Gastrocnemius medialis (tissue), 4 donors: ENCODE measurements around the gene WDR7. TPM values are rescaled to one million over a fixed set of nuclear protein-coding genes. Genes with fewer than 3 reads are reported as not detected.

Experiments
- ATAC-seq, 2 donors: fragments of 150-250 bp; one replicate each; pipeline ENCODE4 v1.9.1; 2016
- DNase-seq, 2 donors: peaks; one replicate each; pipeline ENCODE4 v3.0.0-alpha.2; 2019
- H3K27ac ChIP-seq, 4 donors: fragments of 200-600 bp; sonication (generic); 1 replicate in 1 of 4; 2 replicates in 3 of 4; pipeline ENCODE4 v1.5.1; 2016 to 2018; ENCODE audit warnings: mild to moderate bottlenecking in 2 of 4, moderate library complexity in 1 of 4
- H3K27me3 ChIP-seq, 3 donors: fragments of 200-600 bp; sonication (generic) in 2 of 3; 1 replicate in 1 of 3; 2 replicates in 2 of 3; pipeline versions ENCODE4 v1.5.1 to v1.6.0; 2016 to 2019; ENCODE audit warnings: mild to moderate bottlenecking in 1 of 3, moderate library complexity in 1 of 3
- H3K36me3 ChIP-seq, 2 donors: fragments of 200-600 bp; sonication (generic) in 1 of 2; one replicate each; pipeline ENCODE4 v1.5.1; 2017 to 2018
- H3K4me1 ChIP-seq, 2 donors: fragments of 200-600 bp; sonication (generic) in 1 of 2; one replicate each; pipeline ENCODE4 v1.5.1; 2016 to 2017; ENCODE audit warnings: mild to moderate bottlenecking in 2 of 2
- H3K4me3 ChIP-seq, 4 donors: fragments of 200-600 bp; sonication (generic) in 3 of 4; 1 replicate in 1 of 4; 2 replicates in 3 of 4; pipeline ENCODE4 v1.5.1; 2016 to 2019; ENCODE audit warnings: mild to moderate bottlenecking in 2 of 4
- H3K9me3 ChIP-seq, 3 donors: fragments of 200-600 bp; sonication (generic) in 2 of 3; 1 replicate in 1 of 3; 2 replicates in 2 of 3; pipeline ENCODE4 v1.5.1; 2016 to 2019
- POLR2A ChIP-seq, 2 donors: fragments of 450-650 bp; IDR thresholded peaks; one replicate each; pipeline ENCODE4 v1.6.1; 2017; ENCODE audit warnings: antibody characterized with exemption in 2 of 2, mild to moderate bottlenecking in 2 of 2, moderate library complexity in 2 of 2
- in situ Hi-C, 4 donors: fragments of 200-750 bp; cut with MboI; loops; one replicate each; pipeline versions ENCODE4 v1.15.0 to v1.8.0; 2017; ENCODE audit warnings: low sequenced_read_pairs in 4 of 4
- intact Hi-C: fragments of 100-400 bp; cut with DNase I; formaldehyde crosslinking; loops from one replicate; pipeline ENCODE4 v1.15.1; 2023; ENCODE audit warnings: low total_unique reads
- total RNA-seq, 4 donors: library from RNA; depleted of rRNA; stranded (reverse); fragments of >200 nt; gene quantifications; one replicate each; pipeline versions ENCODE4 v1.1.0 to v1.2.3, GENCODE V29; 2016
- TF ChIP-seq, protein P1 (sequence below), 5 experiments: fragments of 450-650 bp in 3 of 5; fragments of 200-600 bp in 2 of 5; sonication (generic) in 2 of 5; IDR thresholded peaks in 4 of 5; conservative IDR thresholded peaks in 1 of 5; 1 replicate in 4 of 5; 2 replicates in 1 of 5; pipeline ENCODE4 v1.5.1; 2016 to 2019; ENCODE audit warnings: antibody characterized with exemption in 5 of 5, mild to moderate bottlenecking in 3 of 5, moderate library complexity in 3 of 5

Gene WDR7
- total RNA-seq, 4 donors from 2014 or later = 20.5 to 24.2 (median 21.8) TPM

DNA sequence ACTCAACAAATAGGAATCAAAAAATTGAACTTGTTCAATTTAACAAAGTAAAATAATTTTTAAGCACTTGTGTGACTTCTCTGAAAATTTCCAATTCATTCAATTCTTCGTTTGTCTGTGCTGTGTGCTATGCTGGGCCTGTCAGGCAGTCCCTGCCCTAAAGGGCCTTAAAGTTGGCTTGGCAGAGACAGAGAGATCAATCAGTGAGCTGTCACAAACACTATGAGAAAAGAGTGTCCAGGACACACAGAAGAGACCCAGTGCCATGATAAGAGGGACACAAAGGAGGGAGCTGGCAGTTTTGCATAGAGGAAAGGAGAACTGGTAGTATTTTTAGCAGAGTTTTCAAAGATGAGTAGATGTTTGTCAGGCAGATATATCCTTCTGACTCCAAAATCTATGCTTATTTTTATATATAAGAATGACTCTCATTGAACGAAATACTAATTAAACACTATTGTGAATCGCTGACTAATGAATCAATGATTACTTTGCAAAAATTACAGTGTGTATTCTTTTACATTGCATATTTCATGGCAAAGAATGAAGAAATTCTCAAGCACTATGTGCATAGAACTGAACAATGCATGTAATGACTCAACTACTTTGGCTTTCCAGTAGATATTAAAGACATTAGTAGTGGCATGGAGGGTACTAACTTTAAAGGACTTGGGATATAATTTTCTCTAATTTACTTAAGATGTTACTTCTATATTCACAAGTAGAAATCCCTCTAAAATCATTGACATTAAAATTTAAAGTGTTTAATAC lies 302.5 kb downstream of the WDR7 start:
- intact Hi-C loops (no loop called here), in situ Hi-C loops (loop anchor here in 1 of 4 donors (25.0 kb wide), 1 partner anchor 109 kb away; no protein-coding TSS in a partner anchor)
- ATAC-seq = no peak

DNA sequence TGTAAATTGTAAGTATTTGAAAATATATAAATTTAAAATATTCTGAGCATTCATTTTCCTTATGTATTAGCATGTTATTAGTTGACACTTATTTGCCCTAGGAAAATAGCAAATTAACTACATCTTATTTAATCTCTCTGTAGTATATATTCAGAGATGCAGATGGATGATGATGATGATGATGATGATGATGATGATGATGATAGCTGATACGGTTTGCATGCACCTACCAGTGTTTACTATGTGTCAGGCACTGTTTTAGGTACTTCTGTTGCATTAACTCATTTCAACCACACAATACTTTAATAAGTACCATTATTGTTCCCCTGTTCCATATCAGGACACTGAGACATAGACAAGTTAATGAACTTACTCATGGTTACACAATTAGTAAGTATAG lies 304.3 kb downstream of the WDR7 start:
- no peak overlapping the region for H3K27ac ChIP-seq
- H3K4me3 ChIP-seq = no peak overlapping the region
- ATAC-seq (no peak), DNase-seq (no peak)
- no peaks in the 10 kb centered on the region for H3K27me3 ChIP-seq
- in situ Hi-C loops (loop anchor here in 1 of 4 donors (25.0 kb wide), 1 partner anchor 107 kb away; no protein-coding TSS in a partner anchor), intact Hi-C loops (no loop called here)
- no peaks in the 10 kb centered on the region for H3K36me3 ChIP-seq
- TF ChIP-seq, protein P1, sequence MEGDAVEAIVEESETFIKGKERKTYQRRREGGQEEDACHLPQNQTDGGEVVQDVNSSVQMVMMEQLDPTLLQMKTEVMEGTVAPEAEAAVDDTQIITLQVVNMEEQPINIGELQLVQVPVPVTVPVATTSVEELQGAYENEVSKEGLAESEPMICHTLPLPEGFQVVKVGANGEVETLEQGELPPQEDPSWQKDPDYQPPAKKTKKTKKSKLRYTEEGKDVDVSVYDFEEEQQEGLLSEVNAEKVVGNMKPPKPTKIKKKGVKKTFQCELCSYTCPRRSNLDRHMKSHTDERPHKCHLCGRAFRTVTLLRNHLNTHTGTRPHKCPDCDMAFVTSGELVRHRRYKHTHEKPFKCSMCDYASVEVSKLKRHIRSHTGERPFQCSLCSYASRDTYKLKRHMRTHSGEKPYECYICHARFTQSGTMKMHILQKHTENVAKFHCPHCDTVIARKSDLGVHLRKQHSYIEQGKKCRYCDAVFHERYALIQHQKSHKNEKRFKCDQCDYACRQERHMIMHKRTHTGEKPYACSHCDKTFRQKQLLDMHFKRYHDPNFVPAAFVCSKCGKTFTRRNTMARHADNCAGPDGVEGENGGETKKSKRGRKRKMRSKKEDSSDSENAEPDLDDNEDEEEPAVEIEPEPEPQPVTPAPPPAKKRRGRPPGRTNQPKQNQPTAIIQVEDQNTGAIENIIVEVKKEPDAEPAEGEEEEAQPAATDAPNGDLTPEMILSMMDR (IDR thresholded peaks at IDR 0.05 in 4 of 5, conservative IDR thresholded peaks at IDR 0.05 in 1 of 5) = no peak
- no peak for TF ChIP-seq POLR2A (IDR thresholded peaks at IDR 0.05)
- H3K4me1 ChIP-seq = no peaks in the 10 kb centered on the region
- H3K9me3 ChIP-seq = no peaks in the 10 kb centered on the region

More for the DNA sequence above, 302.5 kb downstream of the WDR7 start:
- no peaks in the 10 kb centered on the region for H3K27me3 ChIP-seq
- H3K36me3 ChIP-seq = no peaks in the 10 kb centered on the region
- H3K4me3 ChIP-seq = no peak overlapping the region
- no peak overlapping the region for H3K27ac ChIP-seq
- no peaks in the 10 kb centered on the region for H3K4me1 ChIP-seq
- H3K9me3 ChIP-seq = no peaks in the 10 kb centered on the region
- TF ChIP-seq, protein P1 (IDR thresholded peaks at IDR 0.05 in 4 of 5, conservative IDR thresholded peaks at IDR 0.05 in 1 of 5) = no peak
- no peak for TF ChIP-seq POLR2A (IDR thresholded peaks at IDR 0.05)
- no peak for DNase-seq

DNA sequence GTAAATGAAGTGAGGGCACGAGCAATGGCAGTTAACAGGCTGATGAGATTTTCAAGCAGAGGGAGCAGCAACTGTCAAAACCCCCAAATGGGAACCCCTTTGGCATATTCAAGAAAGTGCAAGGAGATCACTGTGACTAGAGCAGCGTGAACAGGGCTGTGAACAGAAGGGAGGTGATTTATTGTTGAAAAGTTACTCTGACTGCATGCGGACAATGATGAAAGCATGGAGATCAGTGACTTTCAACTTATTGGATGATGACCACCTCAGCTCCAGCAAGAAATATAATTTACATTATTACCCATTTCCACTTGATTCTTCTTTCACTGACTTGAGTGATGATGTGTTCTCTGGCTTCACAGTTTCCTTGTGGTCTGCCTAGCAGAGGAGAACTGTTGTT lies 308.0 kb downstream of the WDR7 start:
- in situ Hi-C loops = loop anchor here in 1 of 4 donors (25.0 kb wide), 1 partner anchor 103 kb away; no protein-coding TSS in a partner anchor

GRCh38 chr18:56962322-56962721 lies 311.2 kb downstream of the WDR7 start:
- Histone ChIP-seq H3K36me3 (peaks cover 0 to 5% of the 10 kb centered on the region in 2 donors), H3K4me1 (no peaks in the 10 kb centered on the region), H3K9me3 (no peaks in the 10 kb centered on the region), H3K27me3 (no peaks in the 10 kb centered on the region), H3K27ac (no peak overlapping the region), H3K4me3 (no peak overlapping the region)
- no peak for TF ChIP-seq POLR2A (IDR thresholded peaks at IDR 0.05)
- TF ChIP-seq, protein P1 (IDR thresholded peaks at IDR 0.05 in 4 of 5, conservative IDR thresholded peaks at IDR 0.05 in 1 of 5) = no peak
- intact Hi-C loops = no loop called here
- no peak for DNase-seq
- no peak for ATAC-seq
- in situ Hi-C loops = loop anchor here in 1 of 4 donors (25.0 kb wide), 1 partner anchor 100 kb away; no protein-coding TSS in a partner anchor

More for the DNA sequence above, 308.0 kb downstream of the WDR7 start:
- no peak for DNase-seq
- intact Hi-C loops = no loop called here
- H3K36me3 ChIP-seq = peaks cover 0 to 5% of the 10 kb centered on the region in 2 donors
- H3K4me3 ChIP-seq = no peak overlapping the region
- no peaks in the 10 kb centered on the region for H3K9me3 ChIP-seq
- no peak for ATAC-seq
- H3K27me3 ChIP-seq = no peaks in the 10 kb centered on the region
- TF ChIP-seq, protein P1 (IDR thresholded peaks at IDR 0.05 in 4 of 5, conservative IDR thresholded peaks at IDR 0.05 in 1 of 5) = no peak
- no peak for TF ChIP-seq POLR2A (IDR thresholded peaks at IDR 0.05)
- H3K27ac ChIP-seq = no peak overlapping the region
- no peaks in the 10 kb centered on the region for H3K4me1 ChIP-seq
